LNCaP clone FGC (cell line): ENCODE results near the gene SLC2A2.

ENCODE experiments used
- DNase-seq: peaks from one replicate; pipeline ENCODE4 v3.0.0-alpha.2; 2011; ENCODE audit warnings: low read depth
- H3K4me3 ChIP-seq: 2 replicates; pipeline ENCODE4 v1.5.1; 2011; ENCODE audit warnings: mild to moderate bottlenecking, low read depth, low read length, control low read depth
- TF ChIP-seq, protein P1 (sequence below): IDR thresholded peaks from 2 replicates; pipeline ENCODE4 v1.5.1; 2012; ENCODE audit warnings: mild to moderate bottlenecking; ENCODE audit not compliant: control insufficient read depth, insufficient read depth; ENCODE audit errors: extremely low read depth

Gene SLC2A2

DNA sequence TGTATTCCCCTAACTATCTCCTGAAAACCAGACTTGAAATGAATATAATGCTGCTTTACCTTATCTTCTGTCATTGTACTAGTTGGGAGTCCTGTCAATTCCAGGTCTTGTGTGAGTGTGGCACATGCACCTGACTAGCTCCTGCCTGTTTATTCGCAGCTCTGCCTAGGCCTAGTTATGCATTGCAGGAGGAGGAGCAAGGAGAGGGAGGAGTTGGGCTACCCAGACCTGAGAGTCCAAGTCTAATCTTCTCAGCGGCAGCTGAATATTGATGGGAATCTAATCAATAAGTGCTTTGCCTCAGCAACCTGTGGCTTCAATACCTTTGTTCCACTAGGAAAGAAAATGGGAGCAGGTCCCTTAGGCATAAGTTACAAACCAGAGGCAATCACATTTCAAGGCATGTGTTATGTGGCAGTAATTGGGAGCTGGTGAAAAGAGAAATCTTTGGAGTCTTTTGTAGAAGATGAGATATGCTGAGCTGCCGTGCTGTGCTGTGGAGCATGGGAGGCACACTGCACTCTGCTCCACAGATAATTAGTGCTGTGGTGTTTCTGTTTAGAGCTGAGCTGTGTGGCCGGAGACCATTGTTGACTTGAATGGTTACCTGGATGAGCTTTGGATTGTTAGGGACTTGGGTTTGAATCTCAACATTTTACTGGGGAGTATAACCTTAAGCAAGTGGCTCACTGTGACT, at the start of gene SLC2A2:
Gene SLC2A2 (minus strand): TSS at position 124 of the 697 bp plus-strand sequence. CDS start 50 bp downstream, at position 74.
- TF ChIP-seq, protein P1, sequence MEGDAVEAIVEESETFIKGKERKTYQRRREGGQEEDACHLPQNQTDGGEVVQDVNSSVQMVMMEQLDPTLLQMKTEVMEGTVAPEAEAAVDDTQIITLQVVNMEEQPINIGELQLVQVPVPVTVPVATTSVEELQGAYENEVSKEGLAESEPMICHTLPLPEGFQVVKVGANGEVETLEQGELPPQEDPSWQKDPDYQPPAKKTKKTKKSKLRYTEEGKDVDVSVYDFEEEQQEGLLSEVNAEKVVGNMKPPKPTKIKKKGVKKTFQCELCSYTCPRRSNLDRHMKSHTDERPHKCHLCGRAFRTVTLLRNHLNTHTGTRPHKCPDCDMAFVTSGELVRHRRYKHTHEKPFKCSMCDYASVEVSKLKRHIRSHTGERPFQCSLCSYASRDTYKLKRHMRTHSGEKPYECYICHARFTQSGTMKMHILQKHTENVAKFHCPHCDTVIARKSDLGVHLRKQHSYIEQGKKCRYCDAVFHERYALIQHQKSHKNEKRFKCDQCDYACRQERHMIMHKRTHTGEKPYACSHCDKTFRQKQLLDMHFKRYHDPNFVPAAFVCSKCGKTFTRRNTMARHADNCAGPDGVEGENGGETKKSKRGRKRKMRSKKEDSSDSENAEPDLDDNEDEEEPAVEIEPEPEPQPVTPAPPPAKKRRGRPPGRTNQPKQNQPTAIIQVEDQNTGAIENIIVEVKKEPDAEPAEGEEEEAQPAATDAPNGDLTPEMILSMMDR: no peak
- no peak within 1 kb of the TSS for H3K4me3 ChIP-seq
- no peak for DNase-seq

DNA sequence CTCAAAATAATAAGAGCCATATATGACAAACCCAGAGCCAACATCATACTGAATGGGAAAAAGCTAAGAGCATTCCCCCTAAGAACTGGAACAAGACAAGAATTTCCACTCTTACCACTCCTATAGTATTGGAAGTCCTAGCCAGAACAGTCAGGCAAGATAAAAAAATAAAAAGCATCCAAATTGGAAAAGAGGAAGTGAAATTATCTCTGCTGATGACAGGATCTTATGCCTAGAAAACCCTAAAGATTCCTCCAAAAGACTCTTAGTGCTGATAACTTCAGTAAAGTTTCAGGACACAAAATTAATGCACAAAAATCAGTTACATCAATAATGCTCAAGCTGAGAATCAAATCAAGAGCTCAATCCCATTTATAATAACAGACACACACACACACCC, 45.9 kb upstream of the SLC2A2 start:
- no peak overlapping the region for H3K4me3 ChIP-seq
- DNase-seq: no peak
- TF ChIP-seq, protein P1: no peak

DNA sequence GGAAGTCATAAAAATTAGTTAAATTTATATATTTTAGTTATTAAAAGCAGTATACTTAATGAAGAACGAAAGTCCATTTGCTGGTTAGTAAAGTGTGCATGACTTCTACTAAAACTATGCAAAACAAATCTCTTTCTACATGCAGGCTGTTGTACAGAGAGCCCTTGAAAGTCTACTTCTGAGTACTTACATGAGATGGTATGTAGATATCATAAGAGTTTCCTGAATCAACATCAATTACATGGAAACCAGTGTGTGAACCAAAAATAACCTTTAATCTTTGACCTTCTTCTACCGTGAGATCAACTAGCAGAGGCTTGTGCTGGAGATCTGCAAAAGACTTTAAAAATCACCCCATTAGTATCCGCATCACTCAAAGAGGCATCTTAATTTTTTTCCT, 42.1 kb upstream of the SLC2A2 start:
- TF ChIP-seq, protein P1: no peak
- no peak overlapping the region for H3K4me3 ChIP-seq
- no peak for DNase-seq

DNA sequence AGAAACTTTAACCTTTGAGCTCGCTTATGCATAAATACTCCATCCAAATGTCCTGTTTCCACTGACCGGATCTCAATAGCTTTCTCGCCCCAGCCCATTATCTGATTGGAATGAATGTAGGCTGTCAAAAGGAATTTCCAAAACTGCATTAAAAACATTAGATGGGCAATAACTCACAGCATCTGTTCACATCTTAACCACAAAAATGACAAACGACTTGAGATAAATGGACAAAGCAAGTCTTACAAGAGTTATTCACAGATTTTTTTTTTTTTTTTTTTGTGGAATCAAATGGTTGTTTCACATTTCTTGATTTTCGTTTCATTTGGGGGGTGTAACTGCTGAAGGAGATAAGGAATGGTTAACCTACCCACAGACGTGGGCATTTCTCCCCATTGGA, 39.7 kb upstream of the SLC2A2 start:
- TF ChIP-seq, protein P1: no peak
- no peak for DNase-seq

DNA sequence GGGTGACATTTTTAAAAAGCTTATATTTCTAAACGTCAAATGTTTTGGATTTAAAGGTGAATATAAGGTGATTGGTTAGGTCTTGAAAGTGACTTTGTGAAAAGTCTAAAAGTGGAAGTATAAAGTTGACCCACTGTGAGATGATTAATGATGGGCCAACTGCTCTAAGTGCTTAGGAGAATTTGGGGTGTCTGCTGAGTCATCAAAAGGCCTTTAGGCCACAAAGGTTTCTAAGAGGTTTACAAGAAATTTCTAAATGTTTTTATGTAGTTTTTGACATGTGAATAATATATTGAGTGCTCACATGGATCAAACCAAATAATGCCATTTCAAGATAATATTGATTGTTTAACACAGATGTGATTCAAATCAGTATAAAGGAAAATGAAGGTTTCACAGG, 39.2 kb upstream of the SLC2A2 start:
- H3K4me3 ChIP-seq: no peak overlapping the region
- TF ChIP-seq, protein P1: no peak
- DNase-seq: no peak

More for the DNA sequence above, 39.7 kb upstream of the SLC2A2 start:
- H3K4me3 ChIP-seq: no peak overlapping the region

DNA sequence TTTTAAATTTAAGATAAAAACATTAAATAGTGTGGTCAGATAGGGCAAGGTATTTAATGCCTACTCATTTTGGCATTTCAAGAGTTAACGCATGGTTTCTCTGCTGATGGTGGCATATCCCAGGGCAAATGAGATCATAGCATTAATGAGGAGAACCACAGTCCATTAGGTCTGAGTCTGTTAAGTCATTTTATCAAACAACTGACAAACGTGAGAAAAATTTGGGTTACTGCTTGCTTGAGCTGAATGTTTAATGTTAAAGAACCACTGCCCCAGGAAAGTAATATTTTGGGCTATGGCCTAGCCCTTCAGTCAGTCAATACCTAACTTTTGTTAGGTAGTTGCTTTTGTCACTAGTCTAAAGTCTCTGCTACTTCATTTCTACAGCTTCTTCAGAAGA, 37.9 kb upstream of the SLC2A2 start:
- TF ChIP-seq, protein P1: no peak
- no peak overlapping the region for H3K4me3 ChIP-seq
- DNase-seq: no peak

DNA sequence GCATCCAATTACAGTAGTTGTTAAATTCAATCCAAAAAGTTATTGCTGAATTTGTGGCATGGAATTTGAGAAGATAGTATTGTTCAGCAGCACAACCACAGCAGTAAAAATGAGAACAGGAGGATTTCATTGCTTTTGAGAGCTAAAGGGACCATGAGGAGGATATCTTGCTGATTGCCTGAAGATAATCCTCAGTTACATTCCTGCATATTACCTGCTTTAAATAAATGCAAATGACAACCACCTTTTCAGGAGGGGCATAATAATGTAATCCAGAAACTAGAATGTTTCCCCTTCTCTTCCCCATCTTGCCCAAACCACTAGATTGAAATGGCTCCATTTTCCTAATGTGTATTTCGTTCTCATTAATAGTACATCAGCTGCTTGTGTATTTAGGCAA, 35.2 kb upstream of the SLC2A2 start:
- DNase-seq: no peak
- TF ChIP-seq, protein P1: no peak
- H3K4me3 ChIP-seq: no peak overlapping the region
